Measurements from ENCODE around the gene ADAMTS3.

Gene ADAMTS3

GRCh38 chr4:72408568-72408967, 160.5 kb downstream of the ADAMTS3 start:
- Histone ChIP-seq H3K4me3 (ENCODE audit: low read depth in 1 of 2, low read length in 1 of 2) (no peak overlapping the region), H3K4me1 (ENCODE audit: control insufficient read depth in 1 of 2, insufficient read depth in 1 of 2, low read depth in 1 of 2, low read length in 1 of 2) (no peaks in the 10 kb centered on the region), H3K27ac (no peak overlapping the region), H3K9me3 (no peaks in the 10 kb centered on the region), H3K27me3 (no peaks in the 10 kb centered on the region), H3K36me3 (no peaks in the 10 kb centered on the region)
- TF ChIP-seq, protein P1, sequence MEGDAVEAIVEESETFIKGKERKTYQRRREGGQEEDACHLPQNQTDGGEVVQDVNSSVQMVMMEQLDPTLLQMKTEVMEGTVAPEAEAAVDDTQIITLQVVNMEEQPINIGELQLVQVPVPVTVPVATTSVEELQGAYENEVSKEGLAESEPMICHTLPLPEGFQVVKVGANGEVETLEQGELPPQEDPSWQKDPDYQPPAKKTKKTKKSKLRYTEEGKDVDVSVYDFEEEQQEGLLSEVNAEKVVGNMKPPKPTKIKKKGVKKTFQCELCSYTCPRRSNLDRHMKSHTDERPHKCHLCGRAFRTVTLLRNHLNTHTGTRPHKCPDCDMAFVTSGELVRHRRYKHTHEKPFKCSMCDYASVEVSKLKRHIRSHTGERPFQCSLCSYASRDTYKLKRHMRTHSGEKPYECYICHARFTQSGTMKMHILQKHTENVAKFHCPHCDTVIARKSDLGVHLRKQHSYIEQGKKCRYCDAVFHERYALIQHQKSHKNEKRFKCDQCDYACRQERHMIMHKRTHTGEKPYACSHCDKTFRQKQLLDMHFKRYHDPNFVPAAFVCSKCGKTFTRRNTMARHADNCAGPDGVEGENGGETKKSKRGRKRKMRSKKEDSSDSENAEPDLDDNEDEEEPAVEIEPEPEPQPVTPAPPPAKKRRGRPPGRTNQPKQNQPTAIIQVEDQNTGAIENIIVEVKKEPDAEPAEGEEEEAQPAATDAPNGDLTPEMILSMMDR (IDR thresholded peaks at IDR 0.05) = no peak

DNA sequence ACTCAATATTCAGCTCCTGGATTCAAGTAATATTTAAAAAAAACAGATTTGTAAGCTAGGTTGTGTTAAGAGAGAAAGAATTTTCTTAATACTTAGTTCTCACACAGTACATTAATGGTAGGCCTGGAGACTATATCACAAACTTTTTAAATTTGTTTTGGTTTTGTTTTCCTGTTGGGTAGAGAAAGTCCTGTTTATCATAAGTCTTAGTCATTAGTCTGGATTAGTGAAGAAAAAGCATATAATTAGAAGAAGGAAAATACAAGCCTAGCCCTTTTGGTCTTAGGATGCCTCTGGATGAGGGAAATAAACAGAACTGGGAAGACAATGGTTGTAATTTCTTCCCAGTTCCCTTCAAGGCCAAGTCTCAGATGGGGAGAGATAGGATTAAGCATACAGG, 163.6 kb downstream of the ADAMTS3 start:
- no peak overlapping the region for H3K27ac ChIP-seq
- no peaks in the 10 kb centered on the region for H3K9me3 ChIP-seq

GRCh38 chr4:72397314-72397713, 171.7 kb downstream of the ADAMTS3 start:
- no peak overlapping the region for H3K27ac ChIP-seq
- no peaks in the 10 kb centered on the region for H3K9me3 ChIP-seq
- H3K27me3 ChIP-seq = no peaks in the 10 kb centered on the region
- no peaks in the 10 kb centered on the region for H3K4me1 ChIP-seq (ENCODE audit: control insufficient read depth in 1 of 2, insufficient read depth in 1 of 2, low read depth in 1 of 2, low read length in 1 of 2)
- TF ChIP-seq, protein P1 (IDR thresholded peaks at IDR 0.05) = no peak
- H3K4me3 ChIP-seq (ENCODE audit: low read depth in 1 of 2, low read length in 1 of 2) = no peak overlapping the region
- H3K36me3 ChIP-seq = no peaks in the 10 kb centered on the region

More for the DNA sequence above, 163.6 kb downstream of the ADAMTS3 start:
- H3K27me3 ChIP-seq = no peaks in the 10 kb centered on the region
- TF ChIP-seq, protein P1 (IDR thresholded peaks at IDR 0.05) = no peak
- H3K4me1 ChIP-seq (ENCODE audit: control insufficient read depth in 1 of 2, insufficient read depth in 1 of 2, low read depth in 1 of 2, low read length in 1 of 2) = no peaks in the 10 kb centered on the region
- no peaks in the 10 kb centered on the region for H3K36me3 ChIP-seq
- no peak overlapping the region for H3K4me3 ChIP-seq (ENCODE audit: low read depth in 1 of 2, low read length in 1 of 2)

DNA sequence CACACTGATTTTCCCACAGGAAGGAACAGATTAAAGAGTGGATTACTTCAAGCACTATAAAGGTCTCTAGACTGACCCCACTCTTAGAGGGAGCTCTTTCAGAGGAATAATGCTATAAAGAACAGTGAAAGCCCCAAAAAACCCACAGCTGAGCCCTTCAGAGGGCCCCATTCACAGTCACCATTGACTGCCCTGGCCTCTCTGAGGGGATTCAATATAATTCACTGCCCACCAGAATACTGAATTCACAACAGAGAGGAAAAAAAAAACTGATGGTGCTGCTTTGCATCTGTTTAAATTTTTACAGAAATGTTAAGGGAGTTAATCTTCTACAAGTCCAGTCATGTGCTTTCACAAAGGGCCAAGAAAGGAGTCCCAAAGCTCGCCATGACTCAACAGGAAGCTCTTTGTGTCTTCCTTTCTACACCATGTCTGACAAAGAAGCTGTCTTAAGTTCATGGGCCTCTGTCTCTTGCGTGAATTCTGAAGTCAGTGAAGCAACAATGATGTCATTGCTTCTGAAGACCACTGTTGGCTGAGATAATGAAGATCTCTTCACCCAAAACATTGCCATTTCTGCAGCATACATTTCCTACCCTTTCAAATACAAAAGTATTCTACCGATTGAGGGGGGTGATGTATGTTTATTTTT, 174.9 kb downstream of the ADAMTS3 start:
- H3K36me3 ChIP-seq = no peaks in the 10 kb centered on the region
- no peak overlapping the region for H3K4me3 ChIP-seq (ENCODE audit: low read depth in 1 of 2, low read length in 1 of 2)
- H3K27ac ChIP-seq = no peak overlapping the region
- no peaks in the 10 kb centered on the region for H3K9me3 ChIP-seq
- H3K4me1 ChIP-seq (ENCODE audit: control insufficient read depth in 1 of 2, insufficient read depth in 1 of 2, low read depth in 1 of 2, low read length in 1 of 2) = no peaks in the 10 kb centered on the region
- H3K27me3 ChIP-seq = no peaks in the 10 kb centered on the region
- TF ChIP-seq, protein P1 (IDR thresholded peaks at IDR 0.05) = no peak

DNA sequence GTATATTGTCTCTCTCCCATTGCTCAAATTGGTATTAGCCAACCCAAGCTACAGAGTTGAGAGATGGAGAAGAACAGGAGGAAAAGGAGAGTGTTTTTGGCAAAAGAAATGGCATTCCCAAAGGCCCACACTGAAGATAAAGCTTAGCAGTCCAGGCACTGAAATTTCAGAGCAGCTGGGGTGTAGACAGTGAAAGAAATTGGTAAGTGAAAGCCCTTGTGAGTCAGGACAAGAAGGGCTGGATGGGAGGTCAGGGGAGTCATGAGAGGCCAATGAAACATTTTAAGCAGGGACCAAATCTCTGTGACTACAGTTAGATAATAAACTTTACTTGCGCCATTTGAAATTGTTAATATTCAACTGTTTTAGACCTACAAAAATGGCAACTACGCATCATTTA, 177.7 kb downstream of the ADAMTS3 start:
- Histone ChIP-seq H3K27me3 (no peaks in the 10 kb centered on the region), H3K4me1 (ENCODE audit: control insufficient read depth in 1 of 2, insufficient read depth in 1 of 2, low read depth in 1 of 2, low read length in 1 of 2) (no peaks in the 10 kb centered on the region), H3K27ac (no peak overlapping the region), H3K36me3 (no peaks in the 10 kb centered on the region), H3K9me3 (no peaks in the 10 kb centered on the region), H3K4me3 (ENCODE audit: low read depth in 1 of 2, low read length in 1 of 2) (no peak overlapping the region)
- TF ChIP-seq, protein P1 (IDR thresholded peaks at IDR 0.05) = no peak

All from neutrophil (primary cell).